HepG2 (cell line): ENCODE results near the gene TMEM143. TPM values are rescaled to one million over a fixed set of nuclear protein-coding genes. Genes with fewer than 3 reads are reported as not detected.

Experiments
- CBX5 ChIP-seq: sonication (generic); formaldehyde crosslinking; IDR thresholded peaks from 2 replicates; pipeline ENCODE4 v1.4.0; 2020; ENCODE audit warnings: missing genetic modification reagents, borderline replicate concordance
- ELF1 ChIP-seq: sonication (generic); formaldehyde crosslinking; IDR thresholded peaks from 2 replicates; pipeline ENCODE4 v1.4.0; 2020; ENCODE audit warnings: missing genetic modification reagents
- ETV5 ChIP-seq: IDR thresholded peaks from 2 replicates; pipeline ENCODE4 v1.6.1; 2018; ENCODE audit warnings: missing biosample characterization, missing genetic modification reagents, inconsistent platforms, borderline replicate concordance
- LCORL ChIP-seq, 2 experiments: fragments of 450-650 bp in 1 of 2; sonication (generic) in 1 of 2; formaldehyde crosslinking in 1 of 2; IDR thresholded peaks; 2 replicates each; pipeline versions ENCODE4 v1.5.0 to v1.6.1; 2017 to 2020; ENCODE audit warnings: antibody characterized with exemption in 1 of 2, missing genetic modification reagents in 1 of 2
- NR2C2 ChIP-seq: sonication (generic); formaldehyde crosslinking; IDR thresholded peaks from 2 replicates; pipeline ENCODE4 v1.4.0; 2020; ENCODE audit warnings: missing genetic modification reagents, mild to moderate bottlenecking, moderate library complexity, borderline replicate concordance
- POLR2AphosphoS5 ChIP-seq: IDR thresholded peaks from 2 replicates; pipeline ENCODE4 v1.6.1; 2012; ENCODE audit warnings: low read depth, low read length
- TSC22D2 ChIP-seq: sonication (generic); formaldehyde crosslinking; IDR thresholded peaks from 2 replicates; pipeline ENCODE4 v1.5.1; 2020; ENCODE audit warnings: missing genetic modification reagents, mild to moderate bottlenecking, borderline replicate concordance
- ZNF207 ChIP-seq: fragments of 450-650 bp; IDR thresholded peaks from 2 replicates; pipeline ENCODE4 v1.6.1; 2016; ENCODE audit warnings: antibody characterized with exemption, borderline replicate concordance
- ZNF34 ChIP-seq: sonication (generic); formaldehyde crosslinking; IDR thresholded peaks from 2 replicates; pipeline ENCODE4 v1.4.0; 2020; ENCODE audit warnings: mild to moderate bottlenecking, missing genetic modification reagents, borderline replicate concordance
- polyA plus RNA-seq, 8 experiments: library from polyadenylated mRNA; depleted of rRNA in 3 of 8; stranded (reverse) in 7 of 8; unstranded in 1 of 8; fragments of >200 nt; fragmentation: Illumina TruSeq in 4 of 8; extraction: Trizol in 4 of 8; gene quantifications; 2 replicates each; pipeline versions ENCODE4 v1.2.1 to v1.2.3, GENCODE V29; 2011 to 2016; ENCODE audit warnings: low read depth in 4 of 8, missing spikeins in 1 of 8, mixed read lengths in 1 of 8; ENCODE audit not compliant: insufficient read depth in 1 of 8
- total RNA-seq, 5 experiments: library from RNA; depleted of rRNA; stranded (reverse); fragments of >200 nt; fragmentation: Illumina TruSeq; extraction: Trizol; gene quantifications; 2 replicates each; pipeline ENCODE4 v1.2.3, GENCODE V29; 2016; ENCODE audit warnings: low read depth in 1 of 5
- TF ChIP-seq, protein P1 (sequence below): IDR thresholded peaks from 2 replicates; pipeline ENCODE4 v1.6.1; 2018; ENCODE audit warnings: missing genetic modification reagents, mild to moderate bottlenecking, missing compliant biosample characterization
- TF ChIP-seq, protein P2 (sequence below): sonication (generic); formaldehyde crosslinking; IDR thresholded peaks from 2 replicates; pipeline ENCODE4 v1.4.0; 2020; ENCODE audit warnings: missing genetic modification reagents, mild to moderate bottlenecking, borderline replicate concordance
- TF ChIP-seq, protein P3 (sequence below): sonication (generic); formaldehyde crosslinking; IDR thresholded peaks from 2 replicates; pipeline ENCODE4 v1.4.0; 2020; ENCODE audit warnings: mild to moderate bottlenecking, missing genetic modification reagents
- TF ChIP-seq, protein P4 (sequence below): IDR thresholded peaks from 2 replicates; pipeline ENCODE4 v1.6.1; 2016; ENCODE audit warnings: missing compliant biosample characterization, missing genetic modification reagents, borderline replicate concordance
- TF ChIP-seq, protein P5 (sequence below): sonication (generic); formaldehyde crosslinking; IDR thresholded peaks from 2 replicates; pipeline ENCODE4 v1.5.1; 2020; ENCODE audit warnings: missing genetic modification reagents, mild to moderate bottlenecking, borderline replicate concordance

TMEM143 gene
- total and polyA plus RNA-seq, 2 of the 13 experiments (the other 11 are each of a cell fraction or from before 2014, with no cell fraction given) = 7.7 to 11.3 TPM

DNA sequence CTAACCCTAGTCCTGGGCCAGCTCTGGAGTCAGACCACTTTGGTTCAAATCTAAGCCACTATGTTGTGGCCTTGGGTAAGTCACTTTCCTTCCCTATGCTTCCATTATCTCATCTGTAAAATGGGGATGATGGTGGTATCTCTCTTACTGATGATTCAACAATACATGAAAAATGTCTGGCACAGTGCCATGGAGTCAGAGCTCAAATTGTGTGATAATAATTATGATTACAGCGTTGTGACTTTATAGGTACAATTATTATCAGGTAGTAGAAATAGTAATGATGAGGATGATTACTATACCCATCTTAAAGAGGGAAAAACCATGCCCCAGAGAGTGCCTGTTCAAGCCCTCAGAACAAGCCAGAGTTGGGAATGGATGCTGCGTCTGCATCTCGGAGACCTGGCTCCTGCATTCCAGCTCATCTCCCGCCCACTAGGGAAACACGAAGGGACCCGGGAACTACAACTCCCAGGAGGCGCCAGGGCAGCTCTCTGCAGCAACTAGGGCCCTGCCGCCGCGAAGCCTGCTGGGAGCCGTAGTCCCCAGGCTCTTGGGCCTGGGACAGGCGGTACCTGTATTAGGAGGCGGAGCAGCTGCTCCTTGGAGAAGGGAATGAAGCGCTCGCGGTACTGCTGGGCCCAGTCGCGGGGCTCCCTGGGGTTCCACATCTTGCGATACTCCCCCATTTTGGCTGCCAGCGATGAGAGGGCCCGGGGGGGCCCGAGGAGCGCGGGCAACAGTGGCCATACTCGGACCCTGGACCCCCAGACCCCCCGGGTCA lies 832 bp downstream of the TMEM143 start (continued):
- TF ChIP-seq, protein P1, sequence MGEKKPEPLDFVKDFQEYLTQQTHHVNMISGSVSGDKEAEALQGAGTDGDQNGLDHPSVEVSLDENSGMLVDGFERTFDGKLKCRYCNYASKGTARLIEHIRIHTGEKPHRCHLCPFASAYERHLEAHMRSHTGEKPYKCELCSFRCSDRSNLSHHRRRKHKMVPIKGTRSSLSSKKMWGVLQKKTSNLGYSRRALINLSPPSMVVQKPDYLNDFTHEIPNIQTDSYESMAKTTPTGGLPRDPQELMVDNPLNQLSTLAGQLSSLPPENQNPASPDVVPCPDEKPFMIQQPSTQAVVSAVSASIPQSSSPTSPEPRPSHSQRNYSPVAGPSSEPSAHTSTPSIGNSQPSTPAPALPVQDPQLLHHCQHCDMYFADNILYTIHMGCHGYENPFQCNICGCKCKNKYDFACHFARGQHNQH (CRISPR knock-in tag) = 0 out of 2 replicates have a peak, but pooled peaks have one; percentile 33
- TF ChIP-seq, protein P2, sequence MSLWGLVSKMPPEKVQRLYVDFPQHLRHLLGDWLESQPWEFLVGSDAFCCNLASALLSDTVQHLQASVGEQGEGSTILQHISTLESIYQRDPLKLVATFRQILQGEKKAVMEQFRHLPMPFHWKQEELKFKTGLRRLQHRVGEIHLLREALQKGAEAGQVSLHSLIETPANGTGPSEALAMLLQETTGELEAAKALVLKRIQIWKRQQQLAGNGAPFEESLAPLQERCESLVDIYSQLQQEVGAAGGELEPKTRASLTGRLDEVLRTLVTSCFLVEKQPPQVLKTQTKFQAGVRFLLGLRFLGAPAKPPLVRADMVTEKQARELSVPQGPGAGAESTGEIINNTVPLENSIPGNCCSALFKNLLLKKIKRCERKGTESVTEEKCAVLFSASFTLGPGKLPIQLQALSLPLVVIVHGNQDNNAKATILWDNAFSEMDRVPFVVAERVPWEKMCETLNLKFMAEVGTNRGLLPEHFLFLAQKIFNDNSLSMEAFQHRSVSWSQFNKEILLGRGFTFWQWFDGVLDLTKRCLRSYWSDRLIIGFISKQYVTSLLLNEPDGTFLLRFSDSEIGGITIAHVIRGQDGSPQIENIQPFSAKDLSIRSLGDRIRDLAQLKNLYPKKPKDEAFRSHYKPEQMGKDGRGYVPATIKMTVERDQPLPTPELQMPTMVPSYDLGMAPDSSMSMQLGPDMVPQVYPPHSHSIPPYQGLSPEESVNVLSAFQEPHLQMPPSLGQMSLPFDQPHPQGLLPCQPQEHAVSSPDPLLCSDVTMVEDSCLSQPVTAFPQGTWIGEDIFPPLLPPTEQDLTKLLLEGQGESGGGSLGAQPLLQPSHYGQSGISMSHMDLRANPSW (CRISPR knock-in tag) = no peak; the same call in 1 of the 2 replicates
- TF ChIP-seq, protein P3, sequence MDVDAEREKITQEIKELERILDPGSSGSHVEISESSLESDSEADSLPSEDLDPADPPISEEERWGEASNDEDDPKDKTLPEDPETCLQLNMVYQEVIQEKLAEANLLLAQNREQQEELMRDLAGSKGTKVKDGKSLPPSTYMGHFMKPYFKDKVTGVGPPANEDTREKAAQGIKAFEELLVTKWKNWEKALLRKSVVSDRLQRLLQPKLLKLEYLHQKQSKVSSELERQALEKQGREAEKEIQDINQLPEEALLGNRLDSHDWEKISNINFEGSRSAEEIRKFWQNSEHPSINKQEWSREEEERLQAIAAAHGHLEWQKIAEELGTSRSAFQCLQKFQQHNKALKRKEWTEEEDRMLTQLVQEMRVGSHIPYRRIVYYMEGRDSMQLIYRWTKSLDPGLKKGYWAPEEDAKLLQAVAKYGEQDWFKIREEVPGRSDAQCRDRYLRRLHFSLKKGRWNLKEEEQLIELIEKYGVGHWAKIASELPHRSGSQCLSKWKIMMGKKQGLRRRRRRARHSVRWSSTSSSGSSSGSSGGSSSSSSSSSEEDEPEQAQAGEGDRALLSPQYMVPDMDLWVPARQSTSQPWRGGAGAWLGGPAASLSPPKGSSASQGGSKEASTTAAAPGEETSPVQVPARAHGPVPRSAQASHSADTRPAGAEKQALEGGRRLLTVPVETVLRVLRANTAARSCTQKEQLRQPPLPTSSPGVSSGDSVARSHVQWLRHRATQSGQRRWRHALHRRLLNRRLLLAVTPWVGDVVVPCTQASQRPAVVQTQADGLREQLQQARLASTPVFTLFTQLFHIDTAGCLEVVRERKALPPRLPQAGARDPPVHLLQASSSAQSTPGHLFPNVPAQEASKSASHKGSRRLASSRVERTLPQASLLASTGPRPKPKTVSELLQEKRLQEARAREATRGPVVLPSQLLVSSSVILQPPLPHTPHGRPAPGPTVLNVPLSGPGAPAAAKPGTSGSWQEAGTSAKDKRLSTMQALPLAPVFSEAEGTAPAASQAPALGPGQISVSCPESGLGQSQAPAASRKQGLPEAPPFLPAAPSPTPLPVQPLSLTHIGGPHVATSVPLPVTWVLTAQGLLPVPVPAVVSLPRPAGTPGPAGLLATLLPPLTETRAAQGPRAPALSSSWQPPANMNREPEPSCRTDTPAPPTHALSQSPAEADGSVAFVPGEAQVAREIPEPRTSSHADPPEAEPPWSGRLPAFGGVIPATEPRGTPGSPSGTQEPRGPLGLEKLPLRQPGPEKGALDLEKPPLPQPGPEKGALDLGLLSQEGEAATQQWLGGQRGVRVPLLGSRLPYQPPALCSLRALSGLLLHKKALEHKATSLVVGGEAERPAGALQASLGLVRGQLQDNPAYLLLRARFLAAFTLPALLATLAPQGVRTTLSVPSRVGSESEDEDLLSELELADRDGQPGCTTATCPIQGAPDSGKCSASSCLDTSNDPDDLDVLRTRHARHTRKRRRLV = peak; percentile 83; the same call in 1 of the 2 replicates
- TF ChIP-seq POLR2AphosphoS5 = peak; percentile 59
- no peak for TF ChIP-seq NR2C2
- 0 out of 2 replicates have a peak, but pooled peaks have one; percentile 22 for TF ChIP-seq CBX5 (CRISPR knock-in tag)
- TF ChIP-seq, protein P4, sequence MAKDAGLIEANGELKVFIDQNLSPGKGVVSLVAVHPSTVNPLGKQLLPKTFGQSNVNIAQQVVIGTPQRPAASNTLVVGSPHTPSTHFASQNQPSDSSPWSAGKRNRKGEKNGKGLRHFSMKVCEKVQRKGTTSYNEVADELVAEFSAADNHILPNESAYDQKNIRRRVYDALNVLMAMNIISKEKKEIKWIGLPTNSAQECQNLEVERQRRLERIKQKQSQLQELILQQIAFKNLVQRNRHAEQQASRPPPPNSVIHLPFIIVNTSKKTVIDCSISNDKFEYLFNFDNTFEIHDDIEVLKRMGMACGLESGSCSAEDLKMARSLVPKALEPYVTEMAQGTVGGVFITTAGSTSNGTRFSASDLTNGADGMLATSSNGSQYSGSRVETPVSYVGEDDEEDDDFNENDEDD (CRISPR knock-in tag) = peak; percentile 16; the same call in 1 of the 2 replicates
- TF ChIP-seq LCORL (IDR thresholded peaks at IDR 0.05) = no peak
- peak; percentile 63; the same call in 1 of the 2 replicates for TF ChIP-seq LCORL (CRISPR knock-in tag; IDR thresholded peaks at IDR 0.05)
- no peak for TF ChIP-seq ZNF34
- TF ChIP-seq TSC22D2 = 0 out of 2 replicates have a peak, but pooled peaks have one; percentile 33
- TF ChIP-seq ELF1 (CRISPR knock-in tag) = peak; percentile 49; the same call in 1 of the 2 replicates
- TF ChIP-seq, protein P5, sequence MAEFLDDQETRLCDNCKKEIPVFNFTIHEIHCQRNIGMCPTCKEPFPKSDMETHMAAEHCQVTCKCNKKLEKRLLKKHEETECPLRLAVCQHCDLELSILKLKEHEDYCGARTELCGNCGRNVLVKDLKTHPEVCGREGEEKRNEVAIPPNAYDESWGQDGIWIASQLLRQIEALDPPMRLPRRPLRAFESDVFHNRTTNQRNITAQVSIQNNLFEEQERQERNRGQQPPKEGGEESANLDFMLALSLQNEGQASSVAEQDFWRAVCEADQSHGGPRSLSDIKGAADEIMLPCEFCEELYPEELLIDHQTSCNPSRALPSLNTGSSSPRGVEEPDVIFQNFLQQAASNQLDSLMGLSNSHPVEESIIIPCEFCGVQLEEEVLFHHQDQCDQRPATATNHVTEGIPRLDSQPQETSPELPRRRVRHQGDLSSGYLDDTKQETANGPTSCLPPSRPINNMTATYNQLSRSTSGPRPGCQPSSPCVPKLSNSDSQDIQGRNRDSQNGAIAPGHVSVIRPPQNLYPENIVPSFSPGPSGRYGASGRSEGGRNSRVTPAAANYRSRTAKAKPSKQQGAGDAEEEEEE = peak; percentile 58; the same call in 1 of the 2 replicates
- TF ChIP-seq ETV5 (CRISPR knock-in tag) = 0 out of 2 replicates have a peak, but pooled peaks have one; percentile 13
- no peak for TF ChIP-seq ZNF207
